Bronchial epithelial cell (primary cell): Measurements from ENCODE around the gene LAMA5. TPM values are rescaled to one million over a fixed set of nuclear protein-coding genes. Genes with fewer than 3 reads are reported as not detected.

Experiments used
- DNase-seq: peaks from one replicate; pipeline ENCODE4 v3.0.0-alpha.2; 2010; ENCODE audit warnings: low read depth
- FAIRE-seq: peaks from 2 replicates; lab custom pipeline; 2011; peaks lifted over from hg19 to GRCh38; lab: Jason Lieb, UNC
- H3K27me3 ChIP-seq: 2 replicates; pipeline ENCODE4 v1.5.1; 2011; ENCODE audit warnings: low read length; ENCODE audit not compliant: control insufficient read depth, insufficient read depth
- H3K36me3 ChIP-seq: 2 replicates; pipeline ENCODE4 v1.5.1; 2011; ENCODE audit warnings: low read length; ENCODE audit not compliant: control insufficient read depth, insufficient read depth
- H3K4me3 ChIP-seq: 2 replicates; pipeline ENCODE4 v1.5.1; 2011; ENCODE audit warnings: mild to moderate bottlenecking, low read depth, low read length, control low read depth
- total RNA-seq: library from RNA; depleted of rRNA; stranded (reverse); fragments of >200 nt; gene quantifications from 2 replicates; pipeline ENCODE4 v1.2.1, GENCODE V29; 2014
- TF ChIP-seq, protein P1 (sequence below): IDR thresholded peaks from 2 replicates; pipeline ENCODE4 v1.5.1; 2011; ENCODE audit warnings: mild to moderate bottlenecking, moderate library complexity, low read length, control low read depth, inconsistent platforms; ENCODE audit not compliant: insufficient read depth, severe bottlenecking

LAMA5 gene
- total RNA-seq, 1 donor from 2014 or later = 61.6 TPM

DNA sequence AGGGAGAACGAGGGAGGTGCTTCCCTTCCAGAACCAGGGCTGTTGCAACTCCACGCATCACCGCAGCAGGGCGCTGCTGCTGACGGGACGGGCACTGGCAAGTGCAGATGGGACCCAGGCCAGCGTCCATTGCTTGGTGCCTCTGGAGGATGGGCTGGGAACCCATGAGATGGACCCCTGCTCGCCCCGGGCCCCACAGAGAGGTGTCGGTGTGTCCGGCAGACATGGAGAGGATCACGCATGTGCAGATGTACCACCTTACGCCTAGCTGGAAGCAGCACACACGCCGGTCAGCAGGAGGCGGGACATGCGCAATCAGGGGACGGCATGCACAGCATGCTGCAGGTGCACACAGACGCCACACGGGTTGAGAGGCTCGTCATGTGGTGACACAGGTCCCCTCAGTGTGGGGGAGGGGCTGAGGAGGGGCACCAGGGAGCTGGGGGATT is 34.2 kb upstream of the LAMA5 start:
- FAIRE-seq = no peak
- Histone ChIP-seq H3K27me3 (no peaks in the 10 kb centered on the region), H3K36me3 (no peaks in the 10 kb centered on the region), H3K4me3 (no peak overlapping the region)
- DNase-seq = no peak
- TF ChIP-seq, protein P1, sequence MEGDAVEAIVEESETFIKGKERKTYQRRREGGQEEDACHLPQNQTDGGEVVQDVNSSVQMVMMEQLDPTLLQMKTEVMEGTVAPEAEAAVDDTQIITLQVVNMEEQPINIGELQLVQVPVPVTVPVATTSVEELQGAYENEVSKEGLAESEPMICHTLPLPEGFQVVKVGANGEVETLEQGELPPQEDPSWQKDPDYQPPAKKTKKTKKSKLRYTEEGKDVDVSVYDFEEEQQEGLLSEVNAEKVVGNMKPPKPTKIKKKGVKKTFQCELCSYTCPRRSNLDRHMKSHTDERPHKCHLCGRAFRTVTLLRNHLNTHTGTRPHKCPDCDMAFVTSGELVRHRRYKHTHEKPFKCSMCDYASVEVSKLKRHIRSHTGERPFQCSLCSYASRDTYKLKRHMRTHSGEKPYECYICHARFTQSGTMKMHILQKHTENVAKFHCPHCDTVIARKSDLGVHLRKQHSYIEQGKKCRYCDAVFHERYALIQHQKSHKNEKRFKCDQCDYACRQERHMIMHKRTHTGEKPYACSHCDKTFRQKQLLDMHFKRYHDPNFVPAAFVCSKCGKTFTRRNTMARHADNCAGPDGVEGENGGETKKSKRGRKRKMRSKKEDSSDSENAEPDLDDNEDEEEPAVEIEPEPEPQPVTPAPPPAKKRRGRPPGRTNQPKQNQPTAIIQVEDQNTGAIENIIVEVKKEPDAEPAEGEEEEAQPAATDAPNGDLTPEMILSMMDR = peak; percentile 41

DNA sequence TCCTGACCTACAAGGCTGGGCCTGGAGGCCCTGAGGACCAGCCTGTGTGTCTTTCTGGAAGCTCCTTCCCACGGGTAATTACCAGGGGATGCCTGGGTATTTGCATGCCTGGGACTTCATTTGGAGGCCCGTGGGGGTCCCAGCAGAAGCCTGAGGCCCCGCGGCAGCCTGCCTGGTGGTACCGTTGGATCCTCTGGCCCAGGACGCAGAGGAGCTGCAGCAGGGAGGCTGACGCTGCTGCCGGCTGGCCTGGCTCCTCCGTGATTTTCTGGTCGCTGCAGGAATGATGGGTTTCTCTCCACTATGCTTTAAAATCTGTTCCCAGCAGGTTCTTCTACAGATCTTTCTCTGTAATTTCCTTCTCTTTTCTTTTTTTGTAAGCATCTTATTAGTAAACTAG is 33.4 kb upstream of the LAMA5 start:
- no peak for FAIRE-seq
- TF ChIP-seq, protein P1 = no peak
- no peak for DNase-seq
- H3K36me3 ChIP-seq = no peaks in the 10 kb centered on the region
- no peaks in the 10 kb centered on the region for H3K27me3 ChIP-seq
- H3K4me3 ChIP-seq = no peak overlapping the region

DNA sequence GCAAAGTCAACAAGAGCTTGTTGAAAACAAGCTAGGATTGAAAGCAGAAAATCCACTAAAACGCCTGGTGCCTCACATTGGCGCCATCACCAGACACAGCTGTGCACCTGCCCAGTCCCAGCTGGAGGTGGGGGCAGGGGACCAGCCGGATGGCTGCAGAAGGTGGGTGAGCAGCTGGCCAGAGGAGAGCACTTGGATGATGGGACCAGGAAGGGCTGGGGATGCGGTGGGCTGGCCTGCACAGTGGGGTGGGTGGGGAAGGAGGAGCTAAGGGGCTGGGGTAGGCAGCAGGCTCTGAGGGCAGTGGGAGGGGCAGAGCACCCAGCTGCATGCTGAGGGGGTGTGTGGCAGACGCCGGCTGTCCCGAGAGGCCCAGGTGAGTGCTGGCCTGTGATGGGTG is 32.9 kb upstream of the LAMA5 start:
- TF ChIP-seq, protein P1 = no peak
- FAIRE-seq = no peak

DNA sequence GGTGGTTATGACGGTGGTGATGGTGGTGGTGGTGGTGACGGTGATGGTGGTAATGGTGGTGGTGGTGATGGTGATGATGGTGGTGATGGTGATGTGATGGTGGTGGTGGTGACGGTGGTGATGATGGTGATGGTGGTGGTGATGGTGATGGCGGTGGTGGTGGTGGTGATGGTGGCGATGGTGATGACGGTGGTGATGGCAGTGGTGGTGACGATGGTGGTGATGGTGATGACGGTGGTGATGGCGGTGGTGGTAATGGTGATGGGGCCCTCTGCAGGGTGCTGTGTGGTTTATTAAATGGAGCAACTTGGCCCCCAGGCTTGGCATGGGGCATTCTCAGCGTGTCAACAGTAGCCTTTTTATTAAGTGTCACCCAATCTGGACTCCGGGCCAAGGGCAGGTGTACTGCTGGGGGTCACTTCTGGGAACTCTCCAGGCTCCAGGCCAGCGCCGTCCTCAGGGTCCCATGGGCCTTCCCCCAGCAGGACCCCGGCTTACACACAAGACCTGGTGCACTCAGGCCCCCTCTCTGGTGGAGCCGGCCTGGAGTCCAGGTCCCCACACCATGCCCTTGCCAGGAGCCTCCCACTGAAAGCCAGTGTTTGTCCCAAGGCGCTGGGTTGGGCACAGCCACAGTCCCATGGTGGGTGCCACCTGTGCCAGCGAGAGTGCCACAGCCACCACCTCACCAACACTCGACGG is 31.2 kb upstream of the LAMA5 start:
- Histone ChIP-seq H3K36me3 (no peaks in the 10 kb centered on the region), H3K4me3 (no peak overlapping the region), H3K27me3 (no peaks in the 10 kb centered on the region)
- TF ChIP-seq, protein P1 = no peak
- DNase-seq = no peak
- no peak for FAIRE-seq

More for the DNA sequence above, 32.9 kb upstream of the LAMA5 start:
- Histone ChIP-seq H3K27me3 (no peaks in the 10 kb centered on the region), H3K4me3 (no peak overlapping the region), H3K36me3 (no peaks in the 10 kb centered on the region)
- no peak for DNase-seq

DNA sequence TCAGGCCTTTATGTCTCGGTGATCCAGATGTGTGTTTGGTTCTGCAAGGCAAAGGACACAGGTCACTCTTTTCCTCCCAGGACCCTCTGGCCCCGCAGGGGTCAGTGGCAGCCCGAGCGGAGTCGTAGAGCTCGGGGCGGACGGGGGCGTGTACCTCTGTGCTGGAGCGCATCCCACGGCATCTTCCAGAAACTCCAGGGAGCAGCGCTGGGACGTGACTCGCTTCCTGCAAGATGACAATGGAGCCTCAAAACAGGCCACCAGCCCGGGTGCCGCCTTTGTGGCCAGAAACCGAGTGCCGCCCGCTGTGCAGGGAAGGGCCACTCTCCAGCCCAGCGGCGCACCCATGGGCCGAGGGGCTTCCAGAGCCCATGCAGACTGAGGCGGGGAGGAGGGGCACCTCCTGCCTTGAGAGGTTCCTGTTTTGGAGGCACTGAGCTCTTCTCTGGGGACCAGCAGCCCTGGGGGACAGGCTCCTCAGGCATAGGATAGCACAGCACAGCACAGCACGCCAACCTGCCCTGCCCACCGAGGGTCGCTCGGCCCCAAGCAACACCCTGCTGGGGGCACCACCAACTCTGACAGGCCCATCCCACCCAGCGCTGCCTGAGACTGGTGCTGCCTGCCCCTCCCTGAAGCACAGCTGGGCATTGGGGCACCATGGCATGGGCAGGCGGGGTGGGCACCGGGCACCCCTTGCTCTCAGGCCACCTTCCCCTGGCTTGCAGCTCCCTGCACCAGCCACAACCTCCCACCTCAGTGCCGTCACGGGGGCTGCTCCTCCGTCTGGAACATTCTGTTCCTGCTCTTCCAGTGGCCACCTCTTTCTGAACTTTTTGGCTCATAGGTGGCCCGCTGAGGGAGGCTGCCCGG is 29.5 kb upstream of the LAMA5 start:
- DNase-seq = no peak
- FAIRE-seq = no peak
- no peaks in the 10 kb centered on the region for H3K36me3 ChIP-seq
- H3K4me3 ChIP-seq = no peak overlapping the region
- TF ChIP-seq, protein P1 = no peak
- H3K27me3 ChIP-seq = no peaks in the 10 kb centered on the region
